HG03571 (cell line): ENCODE data around the gene ITGAE.
"Not testable (repeated sequence)": the region's sequence is repeated elsewhere in the genome, so short reads cannot be mapped to it uniquely, and the experiment has no call there.

Experiments used
- ATAC-seq: cut with Tn5 transposase; IDR thresholded peaks from one replicate; pipeline ENCODE4 v1.9.1; 2021; ENCODE audit not compliant: unreplicated experiment

The ITGAE gene

GRCh38 chr17:3800362-3801271 is at the start of gene ITGAE:
ITGAE (minus strand) TSS chr17:3801188; CDS start chr17:3801144, 44 bp downstream.
- no peak for ATAC-seq

- ATAC-seq, result no peak
These were observed 47.3 kb upstream of the ITGAE start for GRCh38 chr17:3848229-3848835.

- no peak for ATAC-seq
These were observed 46.2 kb upstream of the ITGAE start for GRCh38 chr17:3847165-3847670.

- ATAC-seq, result no peak
These were observed 45.6 kb upstream of the ITGAE start for GRCh38 chr17:3846437-3847164.

- ATAC-seq, result peak; percentile 94
These were observed 44.8 kb upstream of the ITGAE start, which contains the start of gene NCBP3 for GRCh38 chr17:3845621-3846436. NCBP3 (minus strand) TSS chr17:3846246; CDS start chr17:3846223, 23 bp downstream.

GRCh38 chr17:3845291-3845620 is 44.3 kb upstream of the ITGAE start:
- peak; percentile 22 for ATAC-seq

GRCh38 chr17:3844556-3844955 is 43.6 kb upstream of the ITGAE start:
- ATAC-seq, result not testable (repeated sequence)

- no peak for ATAC-seq
These were observed 43.0 kb upstream of the ITGAE start for GRCh38 chr17:3843935-3844516.

- ATAC-seq, result no peak
These were observed 37.2 kb upstream of the ITGAE start for GRCh38 chr17:3838206-3838605.

GRCh38 chr17:3836551-3836950 is 35.6 kb upstream of the ITGAE start:
- no peak for ATAC-seq

- no peak for ATAC-seq
These were observed 34.6 kb upstream of the ITGAE start for GRCh38 chr17:3835410-3836229.

- no peak for ATAC-seq
These were observed 33.8 kb upstream of the ITGAE start for GRCh38 chr17:3834811-3835210.

- no peak for ATAC-seq
These were observed 27.9 kb upstream of the ITGAE start for GRCh38 chr17:3828852-3829232.

- ATAC-seq, result no peak
These were observed 27.3 kb upstream of the ITGAE start for GRCh38 chr17:3828151-3828851.

- ATAC-seq, result no peak
These were observed 26.3 kb upstream of the ITGAE start for GRCh38 chr17:3827124-3827773.

GRCh38 chr17:3826191-3826590 is 25.2 kb upstream of the ITGAE start:
- no peak for ATAC-seq

- no peak for ATAC-seq
These were observed 20.1 kb upstream of the ITGAE start for GRCh38 chr17:3821101-3821500.

GRCh38 chr17:3818786-3819185 is 17.8 kb upstream of the ITGAE start:
- no peak for ATAC-seq
